ENCODE measurements around the gene GRM8.

The GRM8 gene

DNA sequence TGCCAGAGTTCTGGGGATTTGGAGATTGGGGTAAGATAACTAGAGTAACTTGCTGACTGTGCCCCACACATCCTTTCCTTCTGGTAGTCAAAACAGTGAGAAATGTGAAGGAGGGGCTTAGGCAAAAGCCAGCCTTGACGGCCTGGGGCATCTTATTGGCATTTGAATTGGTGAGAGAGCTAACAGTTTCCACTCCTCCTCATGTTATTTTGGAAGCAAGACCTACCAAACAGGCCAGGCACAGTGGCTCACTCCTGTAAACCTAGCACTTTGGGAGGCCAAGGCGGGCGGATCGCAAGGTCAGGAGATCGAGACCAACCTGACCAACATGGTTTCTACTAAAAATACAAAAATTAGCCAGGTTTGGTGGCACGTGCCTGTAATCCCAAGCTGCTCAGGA, 596.6 kb downstream of the GRM8 start:
- DNase-seq: no peak

DNA sequence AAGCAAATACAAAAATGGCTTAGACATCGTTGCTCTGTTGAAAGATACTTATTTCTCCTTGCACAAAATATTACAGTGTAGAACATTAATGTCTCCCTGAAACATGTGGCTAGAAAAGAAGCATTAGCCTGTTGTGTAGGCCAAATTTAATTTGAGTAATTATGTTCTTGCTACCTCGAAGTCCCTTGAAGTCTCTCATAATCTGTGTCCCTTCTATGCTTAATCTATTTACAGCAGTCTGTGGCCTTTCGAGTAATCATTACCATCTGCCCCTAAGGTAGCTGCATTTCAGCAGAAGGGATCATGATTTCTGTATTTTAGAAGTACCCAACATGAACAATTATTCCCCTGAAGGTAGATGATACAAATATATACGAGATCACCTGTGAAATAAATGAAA, 615.2 kb downstream of the GRM8 start:
- DNase-seq: no peak

DNA sequence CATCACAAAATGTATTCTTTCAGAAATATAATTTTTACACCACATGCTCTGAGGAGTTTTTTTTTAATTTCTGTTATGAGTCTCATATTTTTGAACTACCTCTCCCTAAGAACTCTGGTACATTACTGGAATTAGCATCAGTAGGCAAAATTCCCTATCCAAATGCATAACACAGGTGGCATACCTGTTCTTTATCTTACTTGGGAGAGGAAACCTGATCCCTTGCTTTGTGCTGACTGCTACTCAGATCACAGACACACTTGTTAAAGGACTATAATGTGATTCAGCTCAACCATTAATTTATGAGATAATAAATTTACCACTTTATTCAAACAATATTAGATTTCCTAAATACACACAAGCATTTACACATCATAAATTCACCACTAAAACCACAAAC, 617.2 kb downstream of the GRM8 start:
- no peak for DNase-seq

DNA sequence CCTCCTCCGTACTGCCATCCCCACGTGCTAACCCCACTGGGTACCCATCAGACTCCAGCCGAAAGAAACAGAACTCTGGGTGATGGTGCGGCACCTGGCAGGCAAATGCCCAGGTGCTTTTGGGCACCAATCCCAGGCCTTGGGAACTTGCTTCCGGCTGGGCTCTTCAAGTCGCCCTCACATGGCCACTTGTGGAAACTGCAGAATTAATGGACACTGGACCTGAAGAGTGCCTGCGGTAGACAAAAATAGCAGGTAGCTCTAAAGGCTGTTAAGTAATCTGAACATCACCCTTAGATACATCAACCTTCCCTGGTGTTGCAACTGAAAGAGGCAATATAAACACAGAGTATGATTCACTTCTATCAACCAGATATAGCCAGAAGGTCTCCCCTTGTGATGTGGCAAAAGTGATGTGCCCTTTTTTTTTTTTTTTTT, 644.4 kb downstream of the GRM8 start:
- no peak for DNase-seq

DNA sequence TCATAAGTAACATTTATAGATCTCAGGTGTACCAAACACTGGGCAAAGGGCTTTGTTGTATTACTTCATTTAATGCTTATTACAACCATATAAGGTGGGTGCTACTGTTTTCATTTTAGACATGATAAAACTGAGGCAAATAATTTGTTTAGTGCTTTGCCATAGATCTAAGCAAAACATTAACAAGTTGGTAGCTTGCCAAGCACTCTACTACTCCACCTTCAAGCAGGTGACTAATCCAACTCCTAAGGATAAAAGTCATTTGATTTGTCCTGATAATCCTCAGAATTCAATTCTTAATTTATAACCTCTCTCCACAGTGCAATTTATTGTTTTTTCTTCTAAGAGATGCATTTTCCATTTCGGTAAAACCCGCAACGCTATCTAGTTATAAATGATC, 646.4 kb downstream of the GRM8 start:
- DNase-seq: no peak

DNA sequence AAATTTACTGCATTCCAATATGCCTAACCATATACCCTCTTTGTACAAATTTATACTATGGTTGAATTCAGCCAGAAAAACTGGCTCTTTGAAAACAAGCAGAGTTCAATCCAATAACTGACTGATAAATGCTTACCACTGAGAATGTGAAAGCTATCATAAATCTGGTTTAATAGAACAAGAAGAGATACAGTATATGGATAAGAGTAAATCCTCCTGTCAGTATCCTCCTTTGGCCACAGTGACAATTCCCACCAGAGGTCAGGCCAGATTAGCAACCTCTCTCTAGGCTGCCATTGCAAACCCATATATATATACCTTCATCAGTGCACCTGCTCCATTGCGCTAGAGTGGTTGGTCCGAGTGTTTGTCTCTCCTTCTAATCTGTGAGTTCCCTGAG, 647.2 kb downstream of the GRM8 start:
- DNase-seq: no peak

DNA sequence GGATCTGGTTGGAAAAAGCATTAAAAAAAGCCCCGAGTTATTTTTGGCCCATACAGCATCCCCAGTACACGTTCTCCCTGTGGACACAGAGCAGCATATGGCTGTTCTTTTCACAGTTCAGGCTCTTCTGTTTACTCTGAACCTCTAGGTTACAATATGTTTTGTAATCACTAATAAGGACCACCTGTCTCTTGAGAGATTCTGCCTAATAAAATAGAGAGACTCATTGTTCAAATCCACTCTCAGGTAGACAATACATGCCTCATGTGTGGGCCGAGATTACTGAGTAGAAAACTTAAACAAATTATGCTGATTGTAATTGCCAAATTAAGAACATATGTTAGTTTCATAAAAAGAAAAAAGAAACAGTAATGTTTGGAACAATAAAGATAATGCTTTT, 647.7 kb downstream of the GRM8 start:
- DNase-seq: no peak

DNA sequence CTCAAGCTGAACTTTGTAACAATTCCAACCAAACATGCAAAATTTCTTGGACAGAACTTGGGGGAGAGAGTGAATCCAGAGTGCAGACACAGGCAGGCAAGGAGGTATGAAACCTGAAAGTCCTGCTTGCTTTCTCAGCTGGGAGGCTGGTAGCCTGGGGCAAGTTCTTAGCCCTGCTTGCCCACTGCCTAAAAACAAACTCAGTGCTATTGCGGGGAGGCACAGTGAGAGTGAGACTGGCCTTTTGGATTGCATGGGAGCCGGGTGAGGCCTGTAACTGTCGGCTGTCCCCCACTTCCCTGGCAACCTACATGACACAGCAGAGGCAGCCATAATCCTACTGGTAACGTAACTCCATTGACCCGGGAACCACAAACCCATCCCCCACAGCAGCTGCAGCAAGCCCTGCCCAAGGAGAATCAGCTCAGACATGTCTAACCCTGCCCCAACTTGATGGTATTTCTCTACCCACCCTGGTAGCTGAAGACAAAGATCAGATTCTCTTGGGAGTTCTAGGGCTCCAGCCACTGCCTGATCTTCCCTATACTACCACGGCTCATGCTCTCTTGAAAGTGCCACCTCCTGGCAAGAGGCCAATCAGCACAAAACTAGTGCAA, 663.6 kb downstream of the GRM8 start:
- DNase-seq: no peak

DNA sequence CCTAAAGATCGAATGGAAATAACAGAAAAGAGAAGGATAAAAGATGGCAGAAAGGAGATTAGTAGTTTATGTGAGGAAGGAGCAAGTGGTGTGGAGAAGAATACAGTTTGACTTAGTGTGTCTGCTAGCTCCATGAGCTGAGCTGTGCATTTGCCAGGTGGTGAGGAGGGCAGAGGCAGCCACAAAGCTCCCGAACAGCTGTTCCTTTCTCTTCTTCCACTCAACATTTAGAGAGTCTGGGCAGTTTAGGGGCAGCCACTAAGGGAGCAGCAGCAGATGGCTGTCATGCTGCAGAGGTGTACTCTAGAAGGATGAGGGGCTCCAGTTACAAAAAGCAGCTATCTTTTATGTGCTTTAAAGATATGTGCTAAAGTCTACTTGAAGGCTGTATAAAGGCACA, 674.4 kb downstream of the GRM8 start:
- no peak for DNase-seq

DNA sequence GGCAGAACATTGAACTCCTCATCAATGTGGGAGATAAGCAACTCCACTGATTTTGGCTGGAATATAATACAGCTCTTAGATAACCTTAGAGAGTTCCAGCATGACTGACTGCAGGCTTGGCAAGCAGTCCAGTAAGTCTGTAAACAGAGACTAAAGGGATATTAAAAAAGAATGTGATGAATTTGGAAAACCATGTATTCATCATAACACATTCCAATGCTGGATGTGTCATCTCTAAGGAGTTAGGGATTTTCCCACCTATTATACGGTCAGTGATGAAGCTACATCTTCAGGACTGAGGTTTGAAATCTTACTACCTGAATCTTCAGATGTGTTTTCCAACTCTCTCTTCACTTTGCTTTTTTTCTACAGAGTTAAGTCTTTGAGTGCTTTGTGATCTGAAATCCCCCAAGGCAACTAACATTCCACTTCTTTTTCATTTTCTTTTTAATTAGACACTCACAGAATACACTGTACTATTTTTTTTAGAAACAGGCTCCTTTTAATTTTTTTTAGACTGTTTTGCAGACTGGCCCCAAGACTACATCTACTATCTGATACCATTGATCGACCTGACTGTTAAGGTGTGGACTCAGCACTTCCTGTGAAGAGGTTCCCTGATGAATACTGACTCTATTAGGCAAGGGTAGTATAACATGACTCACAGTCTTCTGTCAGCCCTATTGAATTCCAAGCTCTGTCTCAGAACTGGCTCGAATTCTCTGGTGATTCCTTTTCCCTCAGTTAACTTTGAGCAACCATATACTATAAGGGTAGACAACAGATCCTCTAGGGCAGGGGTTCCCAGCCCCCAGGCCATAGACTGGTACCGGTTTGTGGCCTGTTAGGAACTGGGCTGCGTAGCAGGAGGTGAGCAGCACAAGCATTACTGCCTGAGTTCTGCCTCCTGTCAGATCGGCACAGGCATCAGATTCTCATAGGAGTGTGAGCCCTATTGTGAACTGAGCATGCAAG, 678.2 kb downstream of the GRM8 start:
- no peak for DNase-seq

DNA sequence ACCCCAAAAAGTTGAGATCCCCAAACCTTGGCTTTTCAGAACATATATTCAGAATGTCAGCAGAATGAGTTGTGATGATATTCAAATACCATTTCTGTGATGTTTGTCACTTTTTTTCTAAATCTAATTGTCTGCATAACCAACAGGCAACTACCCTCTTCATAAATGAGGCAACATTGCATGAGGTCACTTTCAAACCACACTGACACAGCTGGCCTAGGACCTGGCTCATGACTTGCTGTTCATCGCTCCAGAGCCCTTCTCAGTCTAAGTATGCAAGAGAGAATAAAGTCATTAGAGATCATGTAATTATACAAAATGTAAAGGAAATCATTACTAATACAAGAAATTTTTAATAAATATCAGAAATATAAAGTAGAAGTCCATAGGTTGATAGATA, 681.9 kb downstream of the GRM8 start:
- no peak for DNase-seq

DNA sequence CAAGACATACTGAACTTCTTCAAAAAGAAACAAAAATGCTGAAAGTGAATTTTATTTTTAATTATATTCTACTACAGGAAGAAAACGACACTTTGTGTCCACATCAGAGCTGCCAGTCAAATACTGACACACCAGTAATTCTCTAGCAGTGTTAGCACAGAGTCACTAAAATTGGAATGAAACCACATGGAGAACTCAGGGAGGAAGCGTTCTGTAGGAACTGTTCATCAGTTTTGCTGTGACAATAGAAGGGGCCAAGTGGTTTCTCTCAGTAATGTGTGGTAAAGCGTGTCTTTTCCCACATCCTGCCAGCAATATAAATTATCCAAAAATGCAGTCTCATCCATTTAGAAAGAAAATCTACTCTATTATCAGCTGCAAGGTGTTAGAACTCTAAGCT, 683.3 kb downstream of the GRM8 start:
- no peak for DNase-seq

DNA sequence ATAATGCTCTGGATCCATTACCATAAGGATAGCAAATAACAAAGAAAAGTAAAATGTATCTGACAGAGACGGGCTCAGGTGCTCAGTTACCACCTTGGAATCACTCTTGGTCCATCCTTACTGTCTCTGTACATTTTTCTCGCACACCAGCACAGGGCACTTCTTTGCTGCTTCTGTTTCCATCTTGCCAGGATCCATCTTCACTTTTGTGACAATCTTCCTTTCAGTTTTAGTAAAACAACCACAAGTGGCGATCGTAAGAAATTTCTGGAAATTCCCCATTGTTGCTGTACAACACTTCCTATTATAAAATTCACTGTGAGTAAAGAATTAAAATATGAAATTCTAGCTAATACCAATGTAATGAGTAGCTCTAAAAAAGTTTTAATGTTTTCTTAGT, 695.5 kb downstream of the GRM8 start:
- DNase-seq: no peak

DNA sequence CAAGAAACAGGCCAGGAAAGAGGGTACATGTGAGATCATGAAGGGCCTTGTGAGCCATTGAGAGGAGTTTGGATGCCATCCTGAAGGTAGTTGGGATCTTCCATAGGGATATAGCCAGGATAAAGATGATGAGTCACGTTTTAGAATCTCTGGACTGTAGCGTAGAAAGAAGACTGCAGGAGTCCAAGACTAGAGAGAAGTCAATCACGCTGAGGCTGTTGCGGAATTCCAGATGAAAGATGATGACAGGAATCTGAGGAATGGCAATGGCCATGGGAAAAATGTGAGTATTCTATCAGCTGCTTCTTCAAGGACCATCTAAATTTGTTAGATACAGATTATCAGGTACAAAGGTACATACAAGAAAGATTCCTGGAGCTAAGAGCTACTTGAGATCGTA, 711.3 kb downstream of the GRM8 start:
- no peak for DNase-seq

DNA sequence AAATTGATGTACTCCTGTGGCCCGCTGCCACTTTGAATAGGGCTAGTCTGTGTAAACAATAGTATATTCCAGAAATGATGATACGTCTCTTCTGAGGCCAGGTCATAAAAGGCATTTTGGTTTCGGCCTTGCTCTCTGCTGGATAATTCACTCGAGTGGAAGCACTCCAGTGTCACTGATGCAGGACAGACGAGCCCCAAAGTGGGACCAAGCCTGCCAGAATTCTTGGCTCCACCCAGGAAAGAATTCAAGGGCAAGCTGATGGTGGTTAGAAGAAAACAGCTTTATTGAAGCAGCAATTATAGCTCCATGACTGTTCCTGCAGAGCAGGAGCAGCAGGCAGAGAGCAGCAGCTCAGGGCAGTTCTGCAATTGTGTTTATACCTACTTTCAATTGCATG, 717.6 kb downstream of the GRM8 start:
- no peak for DNase-seq

DNA sequence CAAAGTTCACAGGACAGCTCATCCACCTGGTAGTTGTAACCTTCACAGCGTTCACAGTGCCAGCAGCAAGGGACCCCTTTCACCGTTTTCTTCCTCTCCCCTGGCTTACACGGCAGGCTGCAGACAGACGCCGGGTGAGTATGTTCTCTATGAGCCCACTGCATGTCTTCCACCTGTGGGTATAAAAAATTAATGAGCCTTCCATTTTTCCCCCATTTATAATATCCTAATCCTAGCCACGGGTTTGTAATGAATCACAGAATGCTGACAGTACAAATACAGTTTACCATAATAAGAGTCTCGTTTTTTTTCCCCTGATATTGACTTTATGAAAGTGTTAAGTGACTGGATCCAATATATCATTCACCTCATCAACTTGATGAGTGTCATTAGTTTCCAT, 719.0 kb downstream of the GRM8 start:
- no peak for DNase-seq

DNA sequence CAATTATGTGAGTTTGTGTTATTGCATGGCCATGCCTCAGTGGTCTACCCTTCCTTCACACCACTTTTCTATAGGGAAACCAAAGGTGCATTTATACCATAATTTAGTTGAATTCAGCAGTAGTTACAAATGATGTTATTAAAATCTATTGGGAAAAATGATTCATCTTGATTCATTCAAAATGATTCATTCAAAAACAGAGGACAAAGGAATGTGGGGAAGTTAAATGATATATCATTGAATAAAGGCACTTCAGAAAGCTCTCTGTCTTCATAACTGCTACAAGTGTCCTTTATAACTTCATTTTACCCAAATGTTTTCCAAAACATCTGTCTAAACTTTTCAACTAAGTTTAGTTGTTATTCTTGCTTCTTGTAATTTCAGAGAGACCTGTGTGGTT, 722.9 kb downstream of the GRM8 start:
- DNase-seq: no peak

DNA sequence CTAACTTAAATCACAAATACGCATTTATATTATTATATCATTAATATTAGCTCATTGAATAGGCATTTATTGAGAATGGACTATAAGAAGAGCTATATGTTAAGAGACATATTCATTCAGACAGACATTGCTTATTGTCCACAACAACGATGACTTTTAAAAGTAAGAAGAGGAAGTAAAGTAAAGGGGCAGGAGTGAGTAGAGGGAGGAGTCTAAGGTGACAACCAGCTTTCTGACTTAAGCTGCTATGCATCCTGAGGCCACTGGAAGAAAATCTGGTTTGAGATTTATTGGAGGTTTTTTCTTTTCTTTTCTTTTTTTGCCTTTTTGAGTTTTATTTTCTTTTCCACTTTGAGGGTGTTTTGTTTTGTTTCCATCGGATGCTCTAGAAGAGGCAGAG, 723.5 kb downstream of the GRM8 start:
- no peak for DNase-seq

DNA sequence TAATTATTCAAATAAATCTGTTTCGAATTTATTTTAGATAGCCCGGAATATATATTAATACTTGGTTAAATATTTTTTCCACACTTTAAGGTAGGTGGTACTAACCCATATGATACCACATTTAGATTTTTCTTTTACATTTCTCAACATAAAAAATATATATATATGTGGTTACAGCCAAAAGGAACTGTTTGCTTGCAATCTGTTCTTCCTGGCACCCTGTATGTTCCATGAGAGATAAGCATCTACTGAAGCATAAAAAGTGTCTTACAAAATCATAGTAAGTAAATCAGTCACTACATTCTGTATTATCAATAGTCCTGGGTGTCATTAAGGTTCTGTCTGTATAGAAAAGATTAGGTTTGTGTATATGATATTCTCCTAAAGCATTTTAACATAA, 726.8 kb downstream of the GRM8 start:
- no peak for DNase-seq

DNA sequence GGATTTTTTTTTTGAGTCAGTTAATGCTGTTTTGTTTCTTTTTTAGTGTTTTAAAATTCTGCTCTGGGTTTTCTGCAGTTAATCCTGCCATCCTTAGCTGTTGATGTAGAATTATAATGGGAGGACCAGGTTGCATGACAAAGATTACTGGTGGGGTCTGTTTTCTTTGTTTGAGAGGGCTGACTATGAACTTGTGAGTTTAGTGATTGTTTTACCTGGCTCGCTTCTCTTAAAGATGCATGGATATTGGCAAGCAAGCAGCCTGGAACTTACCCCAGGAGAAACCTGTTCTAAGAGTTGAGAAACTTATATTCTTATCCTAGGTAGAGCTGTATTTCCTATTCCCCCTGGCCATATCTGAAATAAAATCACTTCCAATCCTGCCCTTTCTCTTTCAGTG, 727.8 kb downstream of the GRM8 start:
- DNase-seq: no peak

DNA sequence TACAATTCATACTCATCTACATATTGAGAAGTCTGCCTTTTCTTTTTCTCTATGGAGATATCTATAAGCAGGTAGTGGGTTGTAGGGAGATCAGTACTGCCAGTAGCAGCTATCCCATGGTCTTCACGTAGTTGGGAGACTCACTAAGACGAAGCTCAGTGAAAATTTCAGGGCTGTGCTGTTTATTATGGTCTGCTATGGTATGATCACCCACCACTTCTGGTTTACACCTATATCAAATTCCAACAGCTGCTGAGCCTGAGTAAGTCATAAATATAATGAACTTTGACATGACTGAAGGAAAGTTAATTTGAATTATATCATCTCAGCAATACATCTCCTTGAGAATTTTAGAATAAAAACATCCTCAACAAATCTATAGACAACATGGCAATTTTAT, 741.7 kb downstream of the GRM8 start:
- DNase-seq: no peak

DNA sequence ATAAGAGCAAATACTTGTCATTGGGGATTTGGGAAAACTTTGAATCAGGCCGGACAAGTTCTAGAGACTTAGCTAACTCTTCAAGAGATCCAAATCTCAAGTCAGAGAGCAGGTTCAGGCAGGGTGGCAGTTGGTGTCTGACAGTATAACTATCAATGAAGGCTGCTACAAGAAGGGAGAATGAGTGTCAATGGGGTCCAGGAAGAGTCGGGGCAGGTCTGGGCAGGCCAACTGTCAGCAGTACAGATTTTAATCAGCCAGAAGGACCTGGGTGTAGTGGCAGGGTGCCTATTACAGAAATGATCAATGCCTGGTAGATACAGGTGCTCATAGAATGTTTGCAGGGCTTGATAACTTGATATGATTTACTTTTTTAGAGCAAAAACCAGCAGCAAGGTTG, 751.1 kb downstream of the GRM8 start:
- DNase-seq: no peak

DNA sequence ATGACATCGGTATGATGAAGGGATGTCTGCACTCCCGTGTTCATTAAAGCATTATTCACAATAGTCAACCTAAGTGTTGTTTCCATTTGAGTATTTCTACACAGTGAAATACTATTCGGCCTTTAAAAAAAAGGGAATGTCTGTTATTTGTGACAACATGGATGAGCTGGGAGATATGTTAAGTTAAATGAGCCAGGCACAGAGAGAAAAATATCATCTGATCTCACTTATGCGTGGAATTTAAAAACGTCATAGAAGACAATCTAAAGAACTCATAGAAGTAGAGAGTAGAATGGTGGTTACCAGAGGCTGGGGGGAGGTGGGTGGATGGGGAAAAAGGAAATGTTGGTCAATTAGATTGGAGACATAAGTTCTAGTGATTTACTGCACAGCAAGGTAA, 753.3 kb downstream of the GRM8 start:
- no peak for DNase-seq

DNA sequence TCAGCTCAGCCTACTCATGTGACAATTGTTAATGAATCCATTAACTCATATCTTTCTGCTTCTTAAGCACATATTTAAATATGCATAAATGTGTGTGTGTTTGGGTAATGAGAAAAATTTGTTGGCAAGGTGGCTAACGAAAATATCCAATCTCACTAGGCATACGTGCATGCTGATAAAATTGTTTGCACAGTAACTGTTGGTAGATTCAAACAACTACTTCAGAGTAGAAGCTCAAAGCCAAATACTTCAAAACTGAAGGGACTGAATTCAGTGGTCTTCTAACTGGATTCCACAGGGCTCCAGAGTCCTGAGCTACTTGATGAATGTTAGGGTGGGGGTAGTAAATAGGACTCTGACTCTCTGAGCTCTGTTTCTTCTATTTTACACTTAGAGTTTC, 757.0 kb downstream of the GRM8 start:
- DNase-seq: no peak

DNA sequence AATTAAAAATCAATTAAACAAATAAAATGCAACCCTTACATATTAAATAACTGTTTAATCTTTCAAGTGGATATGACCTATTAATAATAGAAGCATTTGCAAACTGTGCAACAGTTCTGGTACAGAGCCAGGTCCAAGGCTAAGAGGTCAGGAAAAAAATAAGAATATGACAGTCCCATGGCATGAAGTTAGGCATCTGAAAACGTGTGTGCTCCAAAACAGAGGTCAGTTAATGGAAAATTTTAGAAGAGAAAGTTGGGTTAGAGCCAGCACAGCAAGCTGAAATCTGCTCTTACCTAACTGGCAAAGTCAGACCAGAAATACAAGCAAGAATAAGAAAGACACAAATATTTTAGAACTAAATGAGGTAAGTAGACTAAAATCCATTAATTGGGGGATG, 757.7 kb downstream of the GRM8 start:
- DNase-seq: no peak

All from stimulated activated CD4-positive, alpha-beta T cell treated with anti-CD3 and anti-CD28 coated beads, Interleukin-15, amount 100 ng/mL, for 24 hours (primary cell).